HG03457 (cell line): Measurements from ENCODE around the gene RPL38.

Experiments used
- ATAC-seq: cut with Tn5 transposase; IDR thresholded peaks from one replicate; pipeline ENCODE4 v1.9.1; 2021; ENCODE audit warnings: moderate number of reproducible peaks; ENCODE audit not compliant: unreplicated experiment

Gene RPL38

DNA sequence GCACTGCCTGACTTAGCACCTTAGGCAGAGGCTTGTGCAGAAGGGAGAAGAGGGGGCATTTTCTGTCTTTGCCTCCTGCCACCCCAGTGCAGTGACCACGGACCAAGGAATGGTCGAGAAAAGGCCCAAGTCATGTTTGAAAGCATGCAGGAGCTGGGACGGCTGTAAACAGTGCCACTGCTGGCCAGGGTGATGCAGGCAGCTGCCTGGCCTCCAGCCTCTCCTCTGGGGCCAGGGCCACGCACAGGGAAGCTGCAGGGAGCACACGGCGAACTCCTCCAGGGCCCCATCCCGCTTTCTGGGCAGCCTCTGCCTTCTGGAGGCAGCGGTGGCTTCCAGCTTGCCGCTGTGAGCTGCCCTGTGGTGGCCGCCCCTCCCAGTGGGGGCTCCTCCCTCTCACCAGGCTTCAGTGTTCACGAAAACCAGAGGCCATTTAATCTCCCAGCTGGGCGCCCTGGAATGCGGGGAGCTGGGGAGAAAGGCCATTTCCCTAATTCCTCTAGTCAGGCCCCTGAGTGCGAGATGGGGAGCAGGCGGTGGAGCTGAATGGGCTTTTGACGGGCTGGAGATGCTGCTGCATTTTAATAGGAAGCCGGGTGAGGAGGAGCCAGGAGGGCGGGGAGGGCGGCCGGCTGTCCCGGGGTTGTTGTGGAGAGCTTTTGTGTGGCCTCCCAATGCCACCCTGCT is 41.8 kb downstream of the RPL38 start:
- ATAC-seq, result no peak

DNA sequence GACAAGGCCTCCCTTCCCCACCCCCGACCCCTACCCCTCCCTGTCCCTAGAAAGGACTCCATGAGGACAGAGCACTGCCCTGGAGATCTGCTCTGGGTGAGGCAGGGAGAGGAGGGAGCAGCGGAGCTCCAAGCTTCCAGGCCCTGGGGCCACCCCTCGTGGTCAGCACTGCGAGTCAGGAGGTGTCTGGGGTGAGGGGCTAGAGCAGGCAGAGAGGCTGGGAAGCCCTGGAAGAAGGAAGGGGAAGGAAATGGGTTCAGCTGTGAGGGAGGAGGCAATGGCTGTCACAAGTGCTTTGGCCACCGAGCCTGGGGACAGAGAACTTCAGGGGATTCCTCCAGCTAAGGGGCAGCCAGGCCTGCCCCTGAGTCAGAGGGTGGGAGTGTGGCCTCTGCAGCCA is 42.4 kb downstream of the RPL38 start:
- no peak for ATAC-seq

- ATAC-seq, result no peak
These were observed 46.3 kb downstream of the RPL38 start for GRCh38 chr17:74249590-74250270.

DNA sequence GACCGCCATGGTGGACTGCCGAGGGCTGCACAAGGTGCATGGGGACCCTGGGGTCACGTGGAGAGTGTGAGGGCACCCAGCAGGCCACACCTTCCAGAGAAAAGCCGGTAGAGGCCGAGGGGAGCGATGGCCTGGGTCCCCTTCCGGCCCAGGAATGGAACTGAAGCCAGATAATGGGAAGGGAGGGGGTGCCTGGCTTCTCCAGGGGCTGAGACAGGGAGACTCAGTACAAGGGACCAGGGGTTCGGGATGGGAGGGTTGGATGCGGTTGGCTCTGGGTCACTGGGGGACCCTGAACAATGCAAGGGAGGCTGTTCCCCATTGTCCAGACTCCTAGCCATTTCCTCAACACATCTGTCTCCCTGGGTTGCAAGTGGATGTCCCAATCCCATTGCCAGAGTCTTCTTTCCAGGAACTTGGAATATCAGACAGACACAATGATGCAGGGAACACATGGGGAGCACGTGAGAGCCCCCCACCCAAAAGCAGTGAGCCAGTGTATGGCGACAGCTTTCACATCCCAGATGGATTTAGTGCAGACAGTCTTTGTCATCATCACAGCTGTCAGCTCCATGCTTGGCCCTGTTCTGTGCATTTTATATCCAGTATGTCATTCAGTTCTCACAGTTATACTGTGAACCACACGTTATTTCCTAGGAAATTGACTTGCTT is 47.0 kb downstream of the RPL38 start:
- no peak for ATAC-seq

- no peak for ATAC-seq
These were observed 47.6 kb downstream of the RPL38 start for GRCh38 chr17:74251051-74251450.

DNA sequence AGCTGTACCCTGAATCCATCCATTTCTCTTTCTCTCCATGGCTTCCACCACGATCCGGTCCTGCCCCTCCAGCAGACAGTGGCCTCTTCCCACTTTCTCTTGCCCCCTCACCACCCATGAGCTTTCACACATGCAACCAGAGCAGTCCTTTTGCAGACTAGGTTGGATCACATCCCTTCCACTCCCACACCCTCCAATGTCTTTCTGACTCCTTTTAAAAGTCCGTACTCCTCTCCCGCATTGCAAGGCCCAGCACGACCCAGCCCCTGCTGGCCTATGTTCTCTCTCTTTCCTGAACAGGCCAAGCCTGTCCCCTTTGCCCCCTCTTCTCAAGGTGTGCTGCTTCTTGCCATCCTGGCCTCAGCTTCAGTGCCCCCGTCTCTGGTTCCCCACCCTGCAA is 48.1 kb downstream of the RPL38 start:
- no peak for ATAC-seq

GRCh38 chr17:74252211-74252610 is 48.7 kb downstream of the RPL38 start:
- ATAC-seq, result no peak

DNA sequence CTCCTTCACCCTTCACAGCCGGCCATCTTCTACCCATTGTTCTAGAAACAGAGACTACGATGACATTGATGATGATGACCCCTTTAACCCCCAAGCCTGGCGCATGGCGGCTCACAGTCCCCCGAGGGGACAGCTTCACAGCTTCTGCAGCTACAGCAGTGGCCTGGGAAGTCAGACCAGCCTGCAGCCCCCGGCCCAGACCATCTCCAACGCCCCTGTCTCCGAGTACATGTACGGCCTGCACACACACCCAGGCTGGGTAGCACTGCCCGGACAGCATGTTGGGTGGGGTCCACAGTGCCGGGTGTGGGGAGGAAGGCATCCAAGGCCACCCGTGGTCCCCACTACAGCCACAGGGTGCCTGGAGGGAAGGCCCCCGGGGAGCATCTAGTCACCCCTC is 49.6 kb downstream of the RPL38 start:
- ATAC-seq, result no peak

DNA sequence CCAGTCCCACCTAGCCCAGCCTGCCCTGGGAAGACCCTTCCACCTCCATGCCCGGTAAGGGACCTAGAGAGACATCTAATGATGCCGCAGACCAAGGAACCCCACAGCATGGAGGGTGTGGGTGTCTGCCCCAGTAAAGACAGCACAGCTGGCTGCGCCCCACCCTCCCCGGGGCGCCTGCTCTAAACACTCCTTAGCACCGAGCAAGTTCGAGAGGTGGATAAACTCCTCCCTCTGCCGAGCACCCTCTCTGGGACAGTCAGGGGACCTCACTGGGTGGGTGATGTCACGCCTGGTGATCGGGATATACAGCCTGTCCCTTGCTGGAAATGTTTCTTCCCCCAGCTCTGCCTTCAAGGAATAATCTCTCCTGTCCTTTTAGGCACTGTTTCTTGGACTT is 53.8 kb downstream of the RPL38 start:
- ATAC-seq, result no peak

- no peak for ATAC-seq
These were observed 56.4 kb downstream of the RPL38 start for GRCh38 chr17:74259667-74260524.
